ENCODE data around the gene CFD.
"Not testable (repeated sequence)": the region's sequence is repeated elsewhere in the genome, so short reads cannot be mapped to it uniquely, and the experiment has no call there.

CFD gene

GRCh38 chr19:853014-853585 lies 6.4 kb upstream of the CFD start:
- no peak for DNase-seq

GRCh38 chr19:853614-854220 lies 5.7 kb upstream of the CFD start:
- not testable (repeated sequence) for DNase-seq

GRCh38 chr19:854549-854948 lies 4.9 kb upstream of the CFD start:
- no peak for DNase-seq

GRCh38 chr19:855142-855541 lies 4.3 kb upstream of the CFD start:
- no peak for DNase-seq

GRCh38 chr19:855566-856120 lies 3.8 kb upstream of the CFD start:
- no peak for DNase-seq

DNA sequence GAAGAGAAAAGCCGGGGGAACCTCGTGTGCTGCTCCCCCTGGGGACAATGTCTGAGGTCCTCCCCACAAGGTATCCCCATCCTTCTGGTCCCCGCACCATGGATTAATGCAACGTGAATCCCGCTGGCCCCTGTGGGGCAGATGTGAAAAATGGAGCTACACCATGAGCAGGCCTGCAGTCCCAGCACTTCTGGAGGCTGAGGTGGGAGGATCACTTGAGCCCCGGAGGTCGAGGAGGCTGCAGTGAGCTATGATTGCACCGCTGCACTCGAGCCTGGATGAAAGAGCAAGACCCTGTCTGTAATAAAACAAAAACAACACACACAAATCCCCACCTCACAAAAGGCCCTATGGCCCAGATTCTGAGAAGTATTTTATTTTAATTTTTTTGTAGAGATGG lies 1.2 kb upstream of the CFD start:
- DNase-seq, result no peak

GRCh38 chr19:861141-861755 lies 1.8 kb downstream of the CFD start:
- no peak for DNase-seq

- DNase-seq, result no peak
Observed at GRCh38 chr19:861756-862580, 2.5 kb downstream of the CFD start.

DNA sequence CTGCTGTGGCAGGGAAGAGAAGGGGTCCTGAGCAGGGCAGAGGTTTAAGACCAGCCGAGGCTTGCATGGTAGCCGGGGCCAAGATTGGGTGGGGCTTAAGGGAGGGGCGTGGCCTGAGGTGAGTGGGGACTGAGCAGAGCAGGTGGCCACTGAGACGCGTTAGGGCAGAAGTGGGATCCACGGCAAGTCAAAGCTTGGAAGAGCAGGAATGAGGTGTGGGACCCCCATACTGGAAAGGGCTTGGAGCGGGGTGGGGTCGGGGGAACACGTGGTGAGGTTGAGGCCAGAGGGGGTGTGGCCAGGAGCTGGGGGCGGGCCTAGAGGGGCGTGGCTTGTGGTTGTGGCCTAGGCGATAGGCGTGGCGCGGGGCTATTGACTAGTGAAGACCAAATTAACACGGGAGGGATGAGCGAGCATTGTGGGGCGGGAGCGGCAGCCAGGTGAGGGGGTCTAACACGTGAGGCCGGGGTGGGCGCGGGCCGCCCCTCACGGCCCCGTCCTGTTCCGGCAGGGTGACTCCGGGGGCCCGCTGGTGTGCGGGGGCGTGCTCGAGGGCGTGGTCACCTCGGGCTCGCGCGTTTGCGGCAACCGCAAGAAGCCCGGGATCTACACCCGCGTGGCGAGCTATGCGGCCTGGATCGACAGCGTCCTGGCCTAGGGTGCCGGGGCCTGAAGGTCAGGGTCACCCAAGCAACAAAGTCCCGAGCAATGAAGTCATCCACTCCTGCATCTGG lies 3.3 kb downstream of the CFD start:
- DNase-seq, result no peak

DNA sequence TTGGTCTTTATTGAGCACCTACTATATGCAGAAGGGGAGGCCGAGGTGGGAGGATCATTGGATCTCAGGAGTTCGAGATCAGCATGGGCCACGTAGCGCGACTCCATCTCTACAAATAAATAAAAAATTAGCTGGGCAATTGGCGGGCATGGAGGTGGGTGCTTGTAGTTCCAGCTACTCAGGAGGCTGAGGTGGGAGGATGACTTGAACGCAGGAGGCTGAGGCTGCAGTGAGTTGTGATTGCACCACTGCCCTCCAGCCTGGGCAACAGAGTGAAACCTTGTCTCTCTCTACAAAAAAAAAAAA lies 3.8 kb downstream of the CFD start:
- no peak for DNase-seq

DNA sequence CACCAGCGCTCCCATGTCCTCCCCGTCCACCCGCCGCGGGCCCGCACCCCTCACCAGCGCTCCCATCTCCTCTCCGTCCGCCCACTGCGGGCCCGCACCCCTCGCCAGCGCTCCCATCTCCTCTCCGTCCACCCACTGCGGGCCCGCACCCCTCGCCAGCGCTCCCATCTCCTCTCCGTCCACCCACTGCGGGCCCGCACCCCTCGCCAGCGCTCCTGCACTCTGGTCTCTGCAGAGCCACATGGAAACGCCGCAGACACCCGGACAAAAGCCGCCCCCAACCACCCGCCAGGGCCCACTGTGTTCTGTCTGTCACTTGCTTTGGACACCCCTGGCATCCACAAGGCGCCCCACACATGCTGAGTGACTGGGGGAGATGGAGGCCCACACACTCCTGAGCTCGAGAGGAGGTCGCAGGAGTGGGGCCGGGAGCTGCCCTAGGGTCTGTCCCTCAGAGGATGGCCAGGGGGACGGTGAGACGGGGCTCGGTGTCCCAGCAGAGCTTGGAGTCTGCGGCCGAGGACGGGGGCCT lies 7.4 kb downstream of the CFD start:
- DNase-seq, result no peak

DNA sequence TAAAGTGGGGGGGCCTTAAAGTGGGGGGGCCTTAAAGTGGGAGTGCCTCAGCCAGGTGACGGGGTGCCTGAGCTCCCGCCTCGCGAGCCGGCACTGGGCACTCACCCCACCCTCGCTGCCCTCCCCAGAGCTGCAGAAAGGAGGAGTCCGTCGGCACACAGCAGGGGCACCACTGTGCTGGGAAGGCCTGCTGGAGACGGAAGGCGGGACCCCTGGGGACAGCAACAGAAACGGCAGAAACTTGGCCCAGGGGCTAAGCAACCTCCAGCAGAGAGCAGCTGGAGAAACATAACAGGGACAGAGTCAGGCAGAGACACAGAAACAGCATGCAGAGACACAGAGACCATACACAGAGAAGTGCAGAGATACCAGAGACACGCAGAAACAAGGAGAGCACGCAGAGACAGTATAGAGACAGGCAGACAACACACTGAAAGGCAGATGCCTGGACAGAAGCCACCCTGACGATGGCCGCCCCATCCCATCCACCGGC lies 7.9 kb downstream of the CFD start:
- DNase-seq, result no peak

GRCh38 chr19:867855-868457 lies 8.5 kb downstream of the CFD start:
- no peak for DNase-seq

DNA sequence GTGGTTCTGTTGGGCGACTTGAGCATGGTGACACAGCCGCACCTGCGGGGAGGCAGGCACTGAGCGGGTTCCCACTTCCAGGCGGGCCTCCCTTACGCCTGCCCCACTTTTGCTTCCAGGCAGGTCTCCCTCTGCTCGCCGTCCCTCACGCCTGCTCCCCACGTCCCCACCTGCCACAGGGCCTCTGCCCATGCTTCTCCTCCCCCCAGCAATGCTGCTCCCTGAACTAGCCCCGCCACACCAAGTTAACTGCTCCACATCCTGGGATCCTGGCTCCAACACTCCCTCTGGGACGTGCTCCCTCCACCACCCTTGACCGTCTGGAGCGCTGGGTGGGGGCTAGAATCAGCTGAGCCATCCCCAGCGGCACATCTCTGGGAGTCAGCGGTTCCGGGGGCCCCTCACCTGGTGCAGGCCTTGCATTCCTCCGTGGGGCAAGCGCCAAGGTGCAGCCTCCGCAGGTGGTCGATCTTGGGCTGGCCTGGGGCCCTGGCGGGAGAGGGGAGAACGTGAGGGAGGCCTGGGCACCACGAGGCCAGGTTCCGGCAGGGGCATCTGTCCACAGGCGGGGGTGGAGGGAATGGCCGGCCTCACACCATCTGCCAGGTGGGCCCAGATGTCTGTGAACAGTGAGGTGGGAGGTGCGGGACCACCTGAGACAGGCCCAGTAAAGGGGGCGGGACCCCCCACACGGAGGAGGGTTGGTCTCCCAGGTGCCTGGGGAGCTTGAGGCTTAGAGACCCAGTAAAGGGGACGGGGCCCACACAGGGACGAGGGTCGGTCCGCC lies 9.2 kb downstream of the CFD start:
- DNase-seq, result no peak

GRCh38 chr19:869245-870177 lies 10.0 kb downstream of the CFD start:
- DNase-seq, result no peak

- no peak for DNase-seq
Observed at GRCh38 chr19:870314-870713, 10.8 kb downstream of the CFD start.

- DNase-seq, result no peak
Observed at GRCh38 chr19:870963-871401, 11.5 kb downstream of the CFD start.

DNA sequence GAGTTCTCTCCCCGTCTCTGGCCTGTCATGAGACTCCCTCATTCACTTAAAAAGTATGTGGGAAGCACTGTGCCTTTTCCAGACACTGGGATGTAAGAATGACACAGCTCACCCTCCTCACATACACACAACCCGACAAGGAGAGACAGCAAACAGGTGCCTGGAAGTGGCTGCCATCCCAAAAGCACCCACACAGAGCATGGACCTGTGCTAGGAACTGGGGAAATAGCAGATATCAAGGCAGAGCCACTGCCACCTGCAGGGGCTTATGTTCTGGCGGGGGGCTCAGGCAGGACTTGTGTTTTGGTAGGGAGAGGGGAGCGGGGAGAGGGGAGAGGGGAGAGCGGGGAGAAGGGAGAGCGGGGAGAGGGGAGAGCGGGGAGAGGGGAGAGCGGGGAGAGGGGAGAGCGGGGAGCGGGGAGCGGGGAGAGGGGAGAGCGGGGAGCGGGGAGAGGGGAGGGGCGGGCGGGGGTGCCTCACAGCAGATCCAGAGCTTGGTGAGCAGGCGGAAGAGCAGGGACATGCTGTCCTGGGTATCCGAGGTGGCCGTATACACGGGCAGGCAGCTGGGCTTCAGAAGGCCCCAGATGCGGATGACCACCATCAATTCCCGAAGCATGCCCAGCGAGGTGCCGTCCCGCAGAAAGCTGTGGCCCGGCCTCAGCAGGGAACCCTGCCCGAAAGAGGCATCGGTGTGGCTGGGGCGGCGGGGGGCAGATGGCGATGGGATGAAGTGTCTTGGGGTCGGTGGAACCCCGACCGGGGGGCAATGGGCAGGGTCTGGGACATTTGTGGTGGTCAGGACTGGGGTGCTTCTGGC lies 12.2 kb downstream of the CFD start:
- no peak for DNase-seq
